Adrenal gland (tissue), 12 donors: ENCODE measurements around the gene PDE10A. TPM values are rescaled to one million over a fixed set of nuclear protein-coding genes. Genes with fewer than 3 reads are reported as not detected.

Source experiments
- DNase-seq, 7 donors: peaks; one replicate each; pipeline ENCODE4 v3.0.0-alpha.2; 2019 to 2020
- H3K27ac ChIP-seq, 5 donors: fragments of 200-600 bp; sonication (generic) in 4 of 5; 1 replicate in 3 of 5; 2 replicates in 2 of 5; pipeline versions ENCODE4 v1.5.1 to v1.8.0; 2016 to 2020; ENCODE audit warnings: mild to moderate bottlenecking in 1 of 5
- H3K27me3 ChIP-seq: fragments of 200-600 bp; 2 replicates; pipeline ENCODE4 v1.8.0; 2021
- H3K36me3 ChIP-seq, 2 donors: fragments of 200-600 bp; replicated peaks in 1 of 2; 1 replicate in 1 of 2; 2 replicates in 1 of 2; pipeline versions ENCODE4 v1.5.1 to v1.8.0; 2018 to 2022
- H3K4me1 ChIP-seq, 2 donors: fragments of 200-600 bp; replicated peaks in 1 of 2; 1 replicate in 1 of 2; 2 replicates in 1 of 2; pipeline versions ENCODE4 v1.5.1 to v1.8.0; 2018 to 2021
- H3K4me3 ChIP-seq, 4 donors: fragments of 200-600 bp; sonication (generic) in 3 of 4; one replicate each; pipeline ENCODE4 v1.5.1; 2016 to 2018
- H3K9me3 ChIP-seq, 3 donors: fragments of 200-600 bp; sonication (generic) in 1 of 3; replicated peaks in 1 of 3; 1 replicate in 2 of 3; 2 replicates in 1 of 3; pipeline versions ENCODE4 v1.5.1 to v1.8.0; 2016 to 2021
- POLR2A ChIP-seq, 2 donors: fragments of 450-650 bp; IDR thresholded peaks; one replicate each; pipeline ENCODE4 v1.6.1; 2017; ENCODE audit warnings: antibody characterized with exemption in 2 of 2, mild to moderate bottlenecking in 2 of 2, moderate library complexity in 1 of 2
- WGBS, 4 donors: extraction: QIAGEN DNeasy Blood & Tissue Kit in 2 of 4; methylation state at CpG; one replicate each; pipeline versions ENCODE4 v1.1.5 to v1.1.7; 2013 to 2017; 5-methylcytosine and 5-hydroxymethylcytosine counted together
- intact Hi-C, 2 donors: fragments of 100-400 bp; cut with DNase I; formaldehyde crosslinking; loops; one replicate each; pipeline versions ENCODE4 v1.14.1 to v1.15.0; 2022 to 2023
- polyA plus RNA-seq, 3 donors: library from polyadenylated mRNA; stranded (reverse); fragments of 200-250 nt in 2 of 3; fragments of 350-450 nt in 1 of 3; fragmentation: Illumina TruSeq in 1 of 3; extraction: RNeasy Lipid Tissue Mini Kit (QIAGEN cat#74804) in 1 of 3; gene quantifications; one replicate each; pipeline ENCODE4 v1.2.3, GENCODE V29; 2013 to 2014
- total RNA-seq, 9 donors: library from RNA; depleted of rRNA in 4 of 9; stranded (reverse); fragments of >200 nt in 4 of 9; fragments of 120-200 nt in 1 of 9; fragmentation: NEBNext Ultra II Directional in 1 of 9; extraction: Animal tissue kit (Norgen Biotek cat#: 25700) in 1 of 9; gene quantifications; one replicate each; pipeline versions ENCODE4 v1.1.0 to v1.2.4, GENCODE V29; 2013 to 2023
- TF ChIP-seq, protein P1 (sequence below), 6 experiments: fragments of 450-650 bp in 4 of 6; fragments of 200-600 bp in 2 of 6; sonication (generic) in 1 of 6; IDR thresholded peaks; 1 replicate in 5 of 6; 2 replicates in 1 of 6; pipeline versions ENCODE4 v1.5.1 to v1.8.0; 2016 to 2021; ENCODE audit warnings: antibody characterized with exemption in 6 of 6, mild to moderate bottlenecking in 2 of 6, moderate library complexity in 1 of 6
- donor health status: healthy with polysubstance abuse.
- donor health status: Bipolar disorder and iron deficiency.
- donor health status: DM: yes; HTN: yes; CAD: no.
- donor health status: DM: no; HTN: no; CAD: no.
- donor health status: DM: no; HTN: no; CAD: no.
- donor health status: DM: yes; HTN: yes; CAD: no.

Gene PDE10A
- total and polyA plus RNA-seq, 12 donors: 4.0 to 199 (median 27.8) TPM

DNA sequence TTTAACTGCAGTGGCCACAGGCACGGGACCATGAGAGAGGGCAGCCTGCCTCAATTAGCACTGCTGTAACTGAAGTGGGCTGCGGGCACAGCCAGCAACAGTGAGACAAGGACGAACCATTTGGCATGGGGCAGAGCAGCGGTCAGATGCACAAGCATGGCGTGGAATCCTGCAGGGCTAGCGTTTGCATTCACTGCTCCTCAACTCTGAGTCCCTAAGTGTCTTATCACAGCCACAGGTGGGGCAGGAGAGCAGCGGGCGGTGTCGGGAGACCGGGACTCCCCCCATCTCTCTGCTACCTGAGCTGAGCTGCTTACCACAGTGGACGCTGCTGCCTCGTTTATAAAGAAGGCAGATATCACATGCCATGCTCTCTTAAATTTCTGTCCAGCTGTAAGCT, 31.3 kb upstream of the PDE10A start:
- no peaks in the 10 kb centered on the region for H3K27me3 ChIP-seq
- intact Hi-C loops: no loop called here
- no peaks in the 10 kb centered on the region for H3K36me3 ChIP-seq
- no peak overlapping the region for H3K4me3 ChIP-seq
- TF ChIP-seq POLR2A (IDR thresholded peaks at IDR 0.05): no peak
- TF ChIP-seq, protein P1, sequence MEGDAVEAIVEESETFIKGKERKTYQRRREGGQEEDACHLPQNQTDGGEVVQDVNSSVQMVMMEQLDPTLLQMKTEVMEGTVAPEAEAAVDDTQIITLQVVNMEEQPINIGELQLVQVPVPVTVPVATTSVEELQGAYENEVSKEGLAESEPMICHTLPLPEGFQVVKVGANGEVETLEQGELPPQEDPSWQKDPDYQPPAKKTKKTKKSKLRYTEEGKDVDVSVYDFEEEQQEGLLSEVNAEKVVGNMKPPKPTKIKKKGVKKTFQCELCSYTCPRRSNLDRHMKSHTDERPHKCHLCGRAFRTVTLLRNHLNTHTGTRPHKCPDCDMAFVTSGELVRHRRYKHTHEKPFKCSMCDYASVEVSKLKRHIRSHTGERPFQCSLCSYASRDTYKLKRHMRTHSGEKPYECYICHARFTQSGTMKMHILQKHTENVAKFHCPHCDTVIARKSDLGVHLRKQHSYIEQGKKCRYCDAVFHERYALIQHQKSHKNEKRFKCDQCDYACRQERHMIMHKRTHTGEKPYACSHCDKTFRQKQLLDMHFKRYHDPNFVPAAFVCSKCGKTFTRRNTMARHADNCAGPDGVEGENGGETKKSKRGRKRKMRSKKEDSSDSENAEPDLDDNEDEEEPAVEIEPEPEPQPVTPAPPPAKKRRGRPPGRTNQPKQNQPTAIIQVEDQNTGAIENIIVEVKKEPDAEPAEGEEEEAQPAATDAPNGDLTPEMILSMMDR (IDR thresholded peaks at IDR 0.05): no peak
- H3K9me3 ChIP-seq: no peaks in the 10 kb centered on the region
- no peak overlapping the region for H3K27ac ChIP-seq
- H3K4me1 ChIP-seq: no peaks in the 10 kb centered on the region
- 70 to 92% (median 77%) methylated on average over 10 to 12 of the region's 12 CpGs for WGBS, 4 donors
- no peak for DNase-seq

DNA sequence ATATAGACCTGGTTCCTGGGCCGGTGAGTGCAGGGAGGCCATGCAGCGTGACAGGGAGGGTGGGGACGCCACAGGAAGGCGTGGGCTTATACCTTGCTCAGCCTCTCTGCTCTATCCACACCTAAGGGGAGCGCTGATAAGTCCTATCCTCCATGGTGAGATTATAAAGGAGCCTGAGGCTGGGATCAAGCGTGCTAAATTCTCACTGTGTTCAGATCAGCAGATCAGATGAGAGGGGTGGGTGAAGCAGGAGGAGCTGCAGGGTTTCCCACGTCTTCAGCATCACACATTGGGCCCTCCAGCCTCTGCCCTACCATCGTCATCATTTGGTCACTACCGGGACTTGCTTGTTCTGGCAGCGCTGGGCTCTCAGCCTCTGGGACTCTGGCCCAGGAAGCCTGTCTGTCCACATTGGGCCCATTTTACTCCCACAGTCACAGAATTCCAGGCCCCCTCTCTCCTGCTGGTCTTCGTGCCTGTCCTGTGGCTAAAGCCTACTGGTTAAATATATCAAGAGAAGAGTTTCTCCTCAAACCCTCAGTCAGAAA, 29.1 kb upstream of the PDE10A start:
- TF ChIP-seq POLR2A (IDR thresholded peaks at IDR 0.05): no peak
- TF ChIP-seq, protein P1 (IDR thresholded peaks at IDR 0.05): no peak
- 82 to 93% (median 89%) methylated on average over 11 of the region's 11 CpGs for WGBS, 4 donors
- intact Hi-C loops: no loop called here
- Histone ChIP-seq H3K9me3 (no peaks in the 10 kb centered on the region), H3K27ac (no peak overlapping the region), H3K4me1 (no peaks in the 10 kb centered on the region), H3K4me3 (no peak overlapping the region), H3K36me3 (no peaks in the 10 kb centered on the region), H3K27me3 (no peaks in the 10 kb centered on the region)
- peak in 1 of 7 donors; percentile 73 for DNase-seq

DNA sequence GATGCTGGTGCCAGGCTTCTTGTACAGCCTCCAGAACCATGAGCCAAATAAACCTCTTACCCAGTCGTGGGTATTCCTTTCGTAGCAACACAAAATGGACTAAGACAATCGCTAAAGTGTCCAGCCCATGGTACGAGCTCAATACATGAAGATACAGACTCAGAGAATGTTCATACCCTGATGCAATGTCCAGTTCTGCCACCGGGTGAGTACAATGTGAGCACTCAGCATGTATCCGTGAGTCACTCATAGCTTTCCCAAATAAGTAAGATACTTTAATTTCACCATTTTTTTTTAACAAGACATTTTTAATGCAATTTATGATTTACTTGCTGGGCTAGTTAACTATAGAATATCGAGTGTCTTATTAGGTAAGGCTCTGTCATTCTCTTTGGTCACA, 26.7 kb upstream of the PDE10A start:
- Histone ChIP-seq H3K27me3 (no peaks in the 10 kb centered on the region), H3K4me1 (no peaks in the 10 kb centered on the region), H3K9me3 (no peaks in the 10 kb centered on the region), H3K27ac (no peak overlapping the region), H3K36me3 (no peaks in the 10 kb centered on the region), H3K4me3 (no peak overlapping the region)
- DNase-seq: no peak
- 87 to 96% (median 88%) methylated on average over 7 of the region's 7 CpGs for WGBS, 4 donors
- intact Hi-C loops: no loop called here
- TF ChIP-seq, protein P1 (IDR thresholded peaks at IDR 0.05): no peak
- no peak for TF ChIP-seq POLR2A (IDR thresholded peaks at IDR 0.05)

DNA sequence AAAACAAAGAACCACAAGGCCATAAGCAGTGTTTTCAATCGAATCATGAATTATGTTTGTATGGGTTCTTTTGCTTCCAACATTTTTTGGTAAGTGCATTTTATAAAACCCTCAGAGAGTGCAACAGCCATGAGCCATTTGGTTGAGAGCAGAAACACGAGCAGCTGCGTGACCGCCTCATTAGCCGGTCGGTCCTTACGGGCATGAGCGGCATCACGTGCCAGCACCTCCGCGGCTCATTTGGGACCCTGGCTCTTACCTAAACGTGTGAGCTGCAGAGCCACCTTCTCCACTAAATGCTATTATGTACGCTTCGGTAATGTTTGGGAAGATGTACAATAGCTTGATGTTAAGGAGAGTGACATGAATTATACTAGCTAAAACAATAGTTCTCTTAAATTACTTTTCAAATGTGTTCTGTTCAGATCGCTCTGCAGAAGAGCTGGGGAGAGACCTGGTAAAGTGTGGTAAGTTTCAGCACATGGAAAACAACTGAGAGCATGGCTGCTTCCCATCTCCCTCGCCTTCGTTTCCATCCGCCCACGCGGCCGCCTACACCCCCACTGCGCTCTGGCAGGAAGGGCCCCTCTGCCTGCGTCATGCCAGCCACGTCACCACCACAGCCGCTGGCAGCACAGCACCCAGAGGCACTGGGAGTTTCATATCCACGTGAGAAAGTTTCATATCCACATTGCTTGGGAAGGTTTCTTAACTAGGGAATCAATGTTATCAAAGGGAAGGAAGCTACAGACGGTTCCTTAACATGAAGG, 23.7 kb upstream of the PDE10A start:
- 88 to 91% (median 90%) methylated on average over 26 to 27 of the region's 27 CpGs for WGBS, 4 donors
- intact Hi-C loops: no loop called here
- Histone ChIP-seq H3K9me3 (no peaks in the 10 kb centered on the region), H3K27me3 (no peaks in the 10 kb centered on the region), H3K36me3 (no peaks in the 10 kb centered on the region), H3K4me3 (no peak overlapping the region), H3K27ac (no peak overlapping the region), H3K4me1 (no peaks in the 10 kb centered on the region)
- no peak for TF ChIP-seq POLR2A (IDR thresholded peaks at IDR 0.05)
- TF ChIP-seq, protein P1 (IDR thresholded peaks at IDR 0.05): no peak
- no peak for DNase-seq
